ENCODE measurements around the gene GH1. TPM values are rescaled to one million over a fixed set of nuclear protein-coding genes. Genes with fewer than 3 reads are reported as not detected.

GH1 gene
- total RNA-seq, 4 donors from 2014 or later, result not detected

GRCh38 chr17:63961355-63962212 is 42.9 kb upstream of the GH1 start:
- no peak for DNase-seq (ENCODE audit: extremely low spot score)
- intact Hi-C loops (cut with DNase I), result no loop called here
- Histone ChIP-seq H3K9me3 (no peaks in the 10 kb centered on the region), H3K4me1 (peaks cover 25 to 35% (median 28%) of the 10 kb centered on the region in 4 donors), H3K27ac (replicated peaks in 1 of 4) (peak overlapping the region in 2 of 4 donors; percentile 41 to 66), H3K4me3 (peak overlapping the region; percentile 27 to 38 (median 30)), H3K27me3 (peaks cover 0 to 14% (median 0%) of the 10 kb centered on the region in 4 donors), H3K36me3 (no peaks in the 10 kb centered on the region)
- TF ChIP-seq, protein P1, sequence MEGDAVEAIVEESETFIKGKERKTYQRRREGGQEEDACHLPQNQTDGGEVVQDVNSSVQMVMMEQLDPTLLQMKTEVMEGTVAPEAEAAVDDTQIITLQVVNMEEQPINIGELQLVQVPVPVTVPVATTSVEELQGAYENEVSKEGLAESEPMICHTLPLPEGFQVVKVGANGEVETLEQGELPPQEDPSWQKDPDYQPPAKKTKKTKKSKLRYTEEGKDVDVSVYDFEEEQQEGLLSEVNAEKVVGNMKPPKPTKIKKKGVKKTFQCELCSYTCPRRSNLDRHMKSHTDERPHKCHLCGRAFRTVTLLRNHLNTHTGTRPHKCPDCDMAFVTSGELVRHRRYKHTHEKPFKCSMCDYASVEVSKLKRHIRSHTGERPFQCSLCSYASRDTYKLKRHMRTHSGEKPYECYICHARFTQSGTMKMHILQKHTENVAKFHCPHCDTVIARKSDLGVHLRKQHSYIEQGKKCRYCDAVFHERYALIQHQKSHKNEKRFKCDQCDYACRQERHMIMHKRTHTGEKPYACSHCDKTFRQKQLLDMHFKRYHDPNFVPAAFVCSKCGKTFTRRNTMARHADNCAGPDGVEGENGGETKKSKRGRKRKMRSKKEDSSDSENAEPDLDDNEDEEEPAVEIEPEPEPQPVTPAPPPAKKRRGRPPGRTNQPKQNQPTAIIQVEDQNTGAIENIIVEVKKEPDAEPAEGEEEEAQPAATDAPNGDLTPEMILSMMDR (IDR thresholded peaks at IDR 0.05), result no peak
- TF ChIP-seq POLR2A (IDR thresholded peaks at IDR 0.05; ENCODE audit: low read depth) (no peak), EP300 (IDR thresholded peaks at IDR 0.05) (no peak), POLR2AphosphoS5 (IDR thresholded peaks at IDR 0.05) (no peak)
- WGBS, result 30% methylated on average over 33 of the region's 37 CpGs

DNA sequence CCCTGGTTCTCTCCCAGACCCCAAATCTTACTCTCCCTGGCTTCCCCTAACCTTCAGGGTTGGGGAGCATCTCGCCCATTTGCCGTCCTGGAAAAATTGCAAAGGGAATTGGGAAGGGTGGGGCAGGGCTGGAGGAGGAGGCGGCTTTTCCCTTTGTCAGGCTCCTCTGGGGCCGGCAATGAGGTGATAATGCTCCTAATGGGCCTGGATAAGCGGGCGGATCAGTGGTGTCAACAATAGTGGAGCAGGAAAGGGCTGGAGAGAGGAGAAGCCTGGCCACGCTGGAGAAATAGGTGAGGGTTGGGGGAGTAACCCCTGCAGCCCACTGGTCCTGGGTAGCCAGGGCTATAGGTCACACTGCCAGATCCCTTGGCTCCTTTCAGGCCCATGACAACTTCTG is 41.8 kb upstream of the GH1 start:
- WGBS, result 71% methylated on average over 7 of the region's 7 CpGs
- Histone ChIP-seq H3K4me3 (no peak overlapping the region), H3K9me3 (no peaks in the 10 kb centered on the region), H3K36me3 (no peaks in the 10 kb centered on the region), H3K27ac (replicated peaks in 1 of 4) (no peak overlapping the region), H3K27me3 (peaks cover 0 to 14% (median 0%) of the 10 kb centered on the region in 4 donors), H3K4me1 (peaks cover 25 to 35% (median 28%) of the 10 kb centered on the region in 4 donors)
- intact Hi-C loops (cut with DNase I), result no loop called here
- DNase-seq (ENCODE audit: extremely low spot score), result no peak
- TF ChIP-seq, protein P1 (IDR thresholded peaks at IDR 0.05), result no peak
- TF ChIP-seq POLR2A (IDR thresholded peaks at IDR 0.05; ENCODE audit: low read depth) (no peak), POLR2AphosphoS5 (IDR thresholded peaks at IDR 0.05) (no peak), EP300 (IDR thresholded peaks at IDR 0.05) (no peak)

GRCh38 chr17:63960006-63960405 is 41.4 kb upstream of the GH1 start:
- Histone ChIP-seq H3K4me1 (peaks cover 25 to 35% (median 28%) of the 10 kb centered on the region in 4 donors), H3K27me3 (peaks cover 0 to 14% (median 0%) of the 10 kb centered on the region in 4 donors), H3K27ac (replicated peaks in 1 of 4) (no peak overlapping the region), H3K9me3 (no peaks in the 10 kb centered on the region), H3K36me3 (no peaks in the 10 kb centered on the region), H3K4me3 (no peak overlapping the region)
- TF ChIP-seq POLR2A (IDR thresholded peaks at IDR 0.05; ENCODE audit: low read depth) (no peak), EP300 (IDR thresholded peaks at IDR 0.05) (no peak), POLR2AphosphoS5 (IDR thresholded peaks at IDR 0.05) (no peak)
- TF ChIP-seq, protein P1 (IDR thresholded peaks at IDR 0.05), result no peak
- intact Hi-C loops (cut with DNase I), result no loop called here
- WGBS, result 83% methylated on average over 5 of the region's 9 CpGs
- DNase-seq (ENCODE audit: extremely low spot score), result no peak

- no peaks in the 10 kb centered on the region for H3K9me3 ChIP-seq
- TF ChIP-seq EP300 (IDR thresholded peaks at IDR 0.05), result no peak
- TF ChIP-seq, protein P1 (IDR thresholded peaks at IDR 0.05), result no peak
- H3K27ac ChIP-seq (replicated peaks in 1 of 4), result no peak overlapping the region
- no peak for DNase-seq (ENCODE audit: extremely low spot score)
- peaks cover 0 to 11% (median 0%) of the 10 kb centered on the region in 4 donors for H3K27me3 ChIP-seq
- H3K36me3 ChIP-seq, result no peaks in the 10 kb centered on the region
- no peak overlapping the region for H3K4me3 ChIP-seq
- H3K4me1 ChIP-seq, result peaks cover 9 to 15% (median 10%) of the 10 kb centered on the region in 4 donors
- 100% methylated on average over 5 of the region's 5 CpGs for WGBS
- intact Hi-C loops (cut with DNase I), result no loop called here
Measured at GRCh38 chr17:63956296-63956920, 37.8 kb upstream of the GH1 start.
